HG03066 (cell line): ENCODE measurements around the gene COL2A1.

Source experiments
- ATAC-seq: cut with Tn5 transposase; IDR thresholded peaks from one replicate; pipeline ENCODE4 v1.9.1; 2021; ENCODE audit warnings: low read depth; ENCODE audit not compliant: unreplicated experiment

Gene COL2A1

GRCh38 chr12:48031135-48031960, 27.1 kb upstream of the COL2A1 start:
- no peak for ATAC-seq

GRCh38 chr12:48030173-48030650, 25.9 kb upstream of the COL2A1 start:
- no peak for ATAC-seq

- no peak for ATAC-seq
These were observed 25.4 kb upstream of the COL2A1 start for GRCh38 chr12:48029491-48030172.

- no peak for ATAC-seq
These were observed 24.5 kb upstream of the COL2A1 start for GRCh38 chr12:48028541-48029431.

GRCh38 chr12:48027183-48028002, 23.1 kb upstream of the COL2A1 start:
- ATAC-seq, result no peak

GRCh38 chr12:48026060-48026827, 22.0 kb upstream of the COL2A1 start:
- ATAC-seq, result no peak

GRCh38 chr12:48025281-48025680, 21.0 kb upstream of the COL2A1 start:
- no peak for ATAC-seq

- no peak for ATAC-seq
These were observed 20.5 kb upstream of the COL2A1 start for GRCh38 chr12:48024735-48025134.

- ATAC-seq, result no peak
These were observed 19.1 kb upstream of the COL2A1 start for GRCh38 chr12:48023386-48023785.

- ATAC-seq, result no peak
These were observed 18.6 kb upstream of the COL2A1 start for GRCh38 chr12:48022676-48023385.

- no peak for ATAC-seq
These were observed 17.9 kb upstream of the COL2A1 start for GRCh38 chr12:48022180-48022521.

GRCh38 chr12:48021485-48022179, 17.4 kb upstream of the COL2A1 start:
- no peak for ATAC-seq

- ATAC-seq, result no peak
These were observed 15.5 kb upstream of the COL2A1 start for GRCh38 chr12:48019639-48020265.

- ATAC-seq, result no peak
These were observed 14.3 kb upstream of the COL2A1 start for GRCh38 chr12:48018618-48018995.

GRCh38 chr12:48017921-48018617, 13.8 kb upstream of the COL2A1 start:
- ATAC-seq, result no peak

GRCh38 chr12:48017496-48017895, 13.2 kb upstream of the COL2A1 start:
- ATAC-seq, result no peak

GRCh38 chr12:48016373-48017020, 12.2 kb upstream of the COL2A1 start:
- no peak for ATAC-seq
